ENCODE measurements around the gene ZNF804A.

DNA sequence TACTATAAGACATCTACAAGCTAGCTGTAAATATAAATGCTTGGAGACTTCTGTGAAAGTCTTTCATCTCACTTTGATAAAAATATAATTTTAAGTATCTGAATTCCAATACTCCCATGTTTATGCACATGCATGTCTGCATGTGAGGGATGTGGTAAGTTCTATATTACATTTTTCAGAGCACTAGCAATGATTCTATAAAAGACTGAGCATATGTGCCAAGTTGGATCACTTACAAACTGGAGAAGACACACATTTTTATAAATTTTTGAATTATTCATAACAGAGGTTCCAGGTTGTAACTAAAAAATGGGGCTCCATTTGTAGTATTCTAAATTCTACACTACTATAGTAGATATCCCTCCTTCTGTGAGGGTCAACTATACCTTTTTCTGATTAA, 26.0 kb downstream of the ZNF804A start:
- TF ChIP-seq PATZ1 (CRISPR knock-in tag; IDR thresholded peaks at IDR 0.05; ENCODE audit: borderline replicate concordance), result no peak
- no peak for TF ChIP-seq BACH2 (CRISPR knock-in tag; IDR thresholded peaks at IDR 0.05; ENCODE audit: borderline replicate concordance)
- no peak for TF ChIP-seq TSHZ2 (CRISPR knock-in tag; IDR thresholded peaks at IDR 0.05)
- no peak for TF ChIP-seq ZNF565 (CRISPR knock-in tag; conservative IDR thresholded peaks at IDR 0.05; ENCODE audit: low read depth)
- no peak for TF ChIP-seq ARNTL (CRISPR knock-in tag; IDR thresholded peaks at IDR 0.05; ENCODE audit: borderline replicate concordance, low read depth)
- TF ChIP-seq TCF4 (CRISPR knock-in tag; IDR thresholded peaks at IDR 0.05; ENCODE audit: borderline replicate concordance), result no peak
- TF ChIP-seq TOX (CRISPR knock-in tag; IDR thresholded peaks at IDR 0.05; ENCODE audit: borderline replicate concordance), result no peak
- no peak for TF ChIP-seq ZNF8 (CRISPR knock-in tag; IDR thresholded peaks at IDR 0.05)
- TF ChIP-seq GLIS3 (CRISPR knock-in tag; IDR thresholded peaks at IDR 0.05), result no peak
- TF ChIP-seq ZFP3 (CRISPR knock-in tag; IDR thresholded peaks at IDR 0.05), result no peak
- no peak for TF ChIP-seq ZFP30 (CRISPR knock-in tag; IDR thresholded peaks at IDR 0.05)
- TF ChIP-seq, protein P1, sequence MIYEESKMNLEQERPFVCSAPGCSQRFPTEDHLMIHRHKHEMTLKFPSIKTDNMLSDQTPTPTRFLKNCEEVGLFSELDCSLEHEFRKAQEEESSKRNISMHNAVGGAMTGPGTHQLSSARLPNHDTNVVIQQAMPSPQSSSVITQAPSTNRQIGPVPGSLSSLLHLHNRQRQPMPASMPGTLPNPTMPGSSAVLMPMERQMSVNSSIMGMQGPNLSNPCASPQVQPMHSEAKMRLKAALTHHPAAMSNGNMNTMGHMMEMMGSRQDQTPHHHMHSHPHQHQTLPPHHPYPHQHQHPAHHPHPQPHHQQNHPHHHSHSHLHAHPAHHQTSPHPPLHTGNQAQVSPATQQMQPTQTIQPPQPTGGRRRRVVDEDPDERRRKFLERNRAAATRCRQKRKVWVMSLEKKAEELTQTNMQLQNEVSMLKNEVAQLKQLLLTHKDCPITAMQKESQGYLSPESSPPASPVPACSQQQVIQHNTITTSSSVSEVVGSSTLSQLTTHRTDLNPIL (CRISPR knock-in tag; IDR thresholded peaks at IDR 0.05; ENCODE audit: low read depth), result no peak
- no peak for TF ChIP-seq OSR1 (CRISPR knock-in tag; IDR thresholded peaks at IDR 0.05)

Measured in SK-N-SH treated with all-trans-retinoic acid at 6 μM for 48 hours (cell line).